PC-3 (cell line): ENCODE results near the gene C5.

ENCODE experiments used
- CTCF ChIP-seq: fragments of 300-600 bp; sonication (generic); conservative IDR thresholded peaks from 2 replicates; pipeline ENCODE4 v1.5.1; 2017; ENCODE audit warnings: antibody characterized with exemption, low read depth, mild to moderate bottlenecking, low read length
- EZH2 ChIP-seq: fragments of 300-600 bp; sonication (generic); IDR thresholded peaks from one replicate; pipeline ENCODE4 v1.6.1; 2017; ENCODE audit warnings: antibody characterized with exemption, mild to moderate bottlenecking, low read length; ENCODE audit not compliant: unreplicated experiment

GRCh38 chr9:121069396-121069795, 19.3 kb upstream of the C5 start:
- TF ChIP-seq EZH2 (no peak), CTCF (no peak)
